CD4-positive, alpha-beta T cell (primary cell): ENCODE results near the gene G6PC3. TPM values are rescaled to one million over a fixed set of nuclear protein-coding genes. Genes with fewer than 3 reads are reported as not detected.
A peak's percentile ranks its signal among the peaks of the same experiment; 100 is the strongest.

Experiments used
- ATAC-seq: fragments of 200-7000 bp; cut with Tn5 transposase; one replicate; pipeline ENCODE4 v1.10.0; 2022; ENCODE audit warnings: mild to moderate bottlenecking; ENCODE audit not compliant: poor library complexity
- CTCF ChIA-PET: fragments of 350-600 bp; sonication (Branson Sonifier 250); formaldehyde crosslinking; loops from one replicate; lab custom pipeline; 2021; ENCODE audit warnings: antibody characterized with exemption, inconsistent platforms; lab: Charles Lee
- POLR2A ChIA-PET: fragments of 350-600 bp; sonication (Branson Sonifier 250); formaldehyde crosslinking; loops from one replicate; lab custom pipeline; 2021; ENCODE audit warnings: antibody characterized with exemption, inconsistent platforms; lab: Charles Lee
- DNase-seq, 14 experiments: peaks; one replicate each; pipeline ENCODE4 v3.0.0-alpha.2; 2013 to 2020; ENCODE audit warnings: mixed read lengths in 2 of 14
- H3K27ac ChIP-seq, 2 donors: one replicate each; pipeline versions ENCODE4 v1.5.1 to v1.7.0; 2013; ENCODE audit warnings: low read length in 2 of 2, low read depth in 1 of 2, mild to moderate bottlenecking in 1 of 2
- H3K27me3 ChIP-seq, 2 experiments: 1 replicate in 1 of 2; 2 replicates in 1 of 2; pipeline versions ENCODE4 v1.6.1 to v1.7.0; 2013; ENCODE audit warnings: low read length in 2 of 2, control low read depth in 1 of 2, mild to moderate bottlenecking in 1 of 2, moderate library complexity in 1 of 2; ENCODE audit not compliant: insufficient read depth in 2 of 2, control insufficient read depth in 1 of 2
- H3K36me3 ChIP-seq: one replicate; pipeline ENCODE4 v1.6.1; 2013; ENCODE audit warnings: low read length, control low read depth; ENCODE audit not compliant: insufficient read depth
- H3K4me1 ChIP-seq: one replicate; pipeline ENCODE4 v1.6.1; 2013; ENCODE audit warnings: low read length, control low read depth; ENCODE audit not compliant: insufficient read depth
- H3K4me3 ChIP-seq: one replicate; pipeline ENCODE4 v1.5.1; 2013; ENCODE audit warnings: mild to moderate bottlenecking, low read length, moderate library complexity
- H3K9me3 ChIP-seq, 2 experiments: 1 replicate in 1 of 2; 2 replicates in 1 of 2; pipeline versions ENCODE4 v1.6.1 to v1.7.0; 2013; ENCODE audit warnings: low read length in 2 of 2, mild to moderate bottlenecking in 2 of 2, control low read depth in 1 of 2, moderate library complexity in 1 of 2; ENCODE audit not compliant: control insufficient read depth in 1 of 2, insufficient read depth in 1 of 2
- H3K27ac Mint-ChIP-seq: one replicate; pipeline ENCODE4 v1.8.0; 2020; ENCODE audit warnings: mixed read lengths
- H3K27me3 Mint-ChIP-seq: one replicate; pipeline ENCODE4 v1.8.0; 2021; ENCODE audit warnings: mixed read lengths
- H3K36me3 Mint-ChIP-seq: one replicate; pipeline ENCODE4 v1.8.0; 2021; ENCODE audit warnings: low read depth, mixed read lengths
- H3K4me1 Mint-ChIP-seq: one replicate; pipeline ENCODE4 v1.8.0; 2021; ENCODE audit warnings: low read depth, mixed read lengths
- H3K4me3 Mint-ChIP-seq: one replicate; pipeline ENCODE4 v1.8.0; 2020; ENCODE audit warnings: mild to moderate bottlenecking, mixed read lengths
- H3K9me3 Mint-ChIP-seq: one replicate; pipeline ENCODE4 v1.8.0; 2020; ENCODE audit warnings: mixed read lengths
- intact Hi-C, 2 experiments: fragments of 100-400 bp; cut with DNase I in 1 of 2; cut with micrococcal nuclease in 1 of 2; formaldehyde crosslinking; loops; one replicate each; pipeline versions ENCODE4 v1.15.1 to v1.9.0; 2023 to 2025; cut with DNase I, micrococcal nuclease
- total RNA-seq, 174 experiments: library from RNA in 2 of 174; stranded (reverse) in 2 of 174; gene quantifications; one replicate each; pipeline ENCODE4 v1.2.3 and lab custom pipeline; 2021 to 2026
- TF ChIP-seq, protein P1 (sequence below): fragments of 200-600 bp; IDR thresholded peaks from one replicate; pipeline ENCODE4 v1.8.0; 2022; ENCODE audit warnings: antibody characterized with exemption, mild to moderate bottlenecking

The G6PC3 gene
- total RNA-seq, 2 experiments from 2014 or later: 5.6 to 5.8 TPM

DNA sequence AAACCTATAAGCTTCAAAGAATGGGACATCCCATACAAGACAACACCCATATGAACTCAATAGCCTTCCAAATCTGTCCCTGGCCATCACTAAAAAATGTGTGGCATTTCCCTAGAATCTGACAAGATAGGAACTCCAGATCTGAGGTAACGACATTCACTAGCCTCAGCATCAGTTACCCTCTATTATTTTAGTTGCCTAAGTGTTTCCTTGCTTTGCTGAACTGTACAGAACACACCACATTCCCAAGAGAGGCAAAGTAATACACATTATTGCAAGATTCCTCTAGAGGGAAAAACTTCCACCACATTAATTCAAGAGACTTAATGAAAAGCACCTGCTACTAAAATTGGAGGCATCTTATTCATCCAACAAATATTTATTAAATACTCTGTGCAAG lies 9.1 kb upstream of the G6PC3 start:
- Mint-ChIP-seq H3K36me3 (peaks cover 66% of the 10 kb centered on the region), H3K27me3 (no peaks in the 10 kb centered on the region), H3K4me1 (peaks cover 55% of the 10 kb centered on the region), H3K4me3 (no peak overlapping the region), H3K9me3 (no peaks in the 10 kb centered on the region), H3K27ac (no peak overlapping the region)
- Histone ChIP-seq H3K4me3 (no peak overlapping the region), H3K27ac (no peak overlapping the region), H3K36me3 (peaks cover 45% of the 10 kb centered on the region), H3K9me3 (no peaks in the 10 kb centered on the region), H3K27me3 (no peaks in the 10 kb centered on the region), H3K4me1 (peaks cover 22% of the 10 kb centered on the region)
- ChIA-PET CTCF (interaction anchor here (0.7 kb wide), 2 partner anchors 17 to 20 kb away, joined by 3 read pairs; no protein-coding TSS in a partner anchor), POLR2A (no interaction called here)
- intact Hi-C loops: no loop called here
- DNase-seq (no peak), ATAC-seq (no peak)
- TF ChIP-seq, protein P1, sequence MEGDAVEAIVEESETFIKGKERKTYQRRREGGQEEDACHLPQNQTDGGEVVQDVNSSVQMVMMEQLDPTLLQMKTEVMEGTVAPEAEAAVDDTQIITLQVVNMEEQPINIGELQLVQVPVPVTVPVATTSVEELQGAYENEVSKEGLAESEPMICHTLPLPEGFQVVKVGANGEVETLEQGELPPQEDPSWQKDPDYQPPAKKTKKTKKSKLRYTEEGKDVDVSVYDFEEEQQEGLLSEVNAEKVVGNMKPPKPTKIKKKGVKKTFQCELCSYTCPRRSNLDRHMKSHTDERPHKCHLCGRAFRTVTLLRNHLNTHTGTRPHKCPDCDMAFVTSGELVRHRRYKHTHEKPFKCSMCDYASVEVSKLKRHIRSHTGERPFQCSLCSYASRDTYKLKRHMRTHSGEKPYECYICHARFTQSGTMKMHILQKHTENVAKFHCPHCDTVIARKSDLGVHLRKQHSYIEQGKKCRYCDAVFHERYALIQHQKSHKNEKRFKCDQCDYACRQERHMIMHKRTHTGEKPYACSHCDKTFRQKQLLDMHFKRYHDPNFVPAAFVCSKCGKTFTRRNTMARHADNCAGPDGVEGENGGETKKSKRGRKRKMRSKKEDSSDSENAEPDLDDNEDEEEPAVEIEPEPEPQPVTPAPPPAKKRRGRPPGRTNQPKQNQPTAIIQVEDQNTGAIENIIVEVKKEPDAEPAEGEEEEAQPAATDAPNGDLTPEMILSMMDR: no peak

DNA sequence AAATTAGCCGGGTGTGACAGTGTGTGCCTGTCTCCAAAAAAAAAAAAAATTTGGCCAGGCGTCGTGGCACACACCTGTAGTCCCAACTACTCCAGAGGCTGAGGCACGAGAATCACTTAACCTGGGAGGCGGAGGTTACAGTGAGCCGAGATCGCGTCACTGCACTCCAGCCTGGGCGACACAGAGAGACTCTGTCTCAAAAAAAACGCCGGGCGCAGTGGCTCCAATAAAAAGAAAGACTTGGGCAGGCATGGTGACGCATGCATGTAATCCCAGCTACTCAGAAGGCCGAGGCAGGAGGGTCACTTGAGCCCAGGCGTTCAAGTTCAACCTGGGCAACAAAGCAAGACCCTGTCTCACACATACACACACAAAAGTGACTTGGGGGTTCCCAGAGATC lies 7.7 kb upstream of the G6PC3 start:
- H3K36me3 Mint-ChIP-seq: peaks cover 66% of the 10 kb centered on the region
- CTCF ChIA-PET: interaction anchor here (1.2 kb wide), 1 partner anchor 53 kb away, joined by 3 read pairs; no protein-coding TSS in a partner anchor
- intact Hi-C loops: no loop called here

DNA sequence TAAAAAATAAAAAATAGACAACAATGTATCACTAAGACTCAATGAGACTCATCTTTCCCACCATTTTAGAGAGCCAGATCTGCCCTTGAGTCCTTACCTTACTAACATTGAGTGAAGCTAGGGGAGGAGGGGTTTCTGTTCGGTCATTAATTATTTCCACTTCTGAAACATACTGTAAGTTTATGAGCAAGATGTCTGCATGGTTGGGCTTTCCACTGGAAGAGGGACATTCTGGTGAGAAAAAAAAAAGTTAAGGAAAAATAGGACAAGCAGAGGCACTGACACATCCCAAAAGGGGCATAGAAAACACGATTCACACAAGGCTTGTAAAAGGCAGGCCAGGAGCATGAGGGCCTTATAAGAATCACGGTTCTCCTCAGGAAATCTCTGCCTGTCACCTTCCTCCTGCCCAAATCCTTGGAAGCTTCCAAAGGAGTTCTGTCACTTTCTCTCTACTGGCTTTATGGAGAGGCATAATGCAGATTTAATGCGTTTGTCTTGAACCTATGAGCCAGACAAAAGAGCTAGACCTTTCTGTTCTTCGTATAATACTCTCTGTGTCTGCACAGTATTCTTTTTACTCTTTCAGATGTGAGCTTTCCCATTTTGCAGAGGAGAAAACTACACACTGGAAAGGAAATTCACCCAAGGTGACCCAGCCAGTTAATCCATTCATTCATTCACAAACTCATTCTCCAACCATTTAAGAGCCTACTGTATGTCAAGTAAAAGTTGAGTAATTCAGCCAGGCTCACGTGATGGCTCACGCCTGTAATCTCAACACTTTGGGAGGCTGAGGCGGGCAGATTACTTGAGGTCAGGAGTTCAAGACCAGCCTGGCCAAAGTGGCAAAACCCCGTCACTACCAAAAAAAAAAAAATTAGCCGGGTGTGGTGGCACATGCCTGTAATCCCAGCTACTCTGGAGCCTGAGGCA lies 6.6 kb upstream of the G6PC3 start:
- Mint-ChIP-seq H3K27me3 (no peaks in the 10 kb centered on the region), H3K4me3 (peak overlapping the region; percentile 71), H3K9me3 (no peaks in the 10 kb centered on the region), H3K27ac (peak overlapping the region; percentile 51), H3K36me3 (peaks cover 57% of the 10 kb centered on the region), H3K4me1 (peaks cover 69% of the 10 kb centered on the region)
- H3K4me1 ChIP-seq: peaks cover 33% of the 10 kb centered on the region
- TF ChIP-seq, protein P1: no peak
- H3K4me3 ChIP-seq: no peak overlapping the region
- no peaks in the 10 kb centered on the region for H3K9me3 ChIP-seq
- intact Hi-C loops: no loop called here
- H3K27ac ChIP-seq: no peak overlapping the region
- POLR2A ChIA-PET: interaction anchor here (0.7 to 0.9 kb wide), 2 partner anchors 8 to 103 kb away, joined by 4 to 5 read pairs; no protein-coding TSS in a partner anchor
- ATAC-seq: no peak
- H3K27me3 ChIP-seq: no peaks in the 10 kb centered on the region
- DNase-seq: no peak
- CTCF ChIA-PET: interaction anchor here (1.2 kb wide), 1 partner anchor 52 kb away, joined by 3 read pairs; no protein-coding TSS in a partner anchor
- peaks cover 35% of the 10 kb centered on the region for H3K36me3 ChIP-seq

More for the DNA sequence above, 7.7 kb upstream of the G6PC3 start:
- ATAC-seq (no peak), DNase-seq (no peak)
- peaks cover 44% of the 10 kb centered on the region for H3K36me3 ChIP-seq
- H3K9me3 ChIP-seq: no peaks in the 10 kb centered on the region
- Mint-ChIP-seq H3K4me3 (peak overlapping the region; percentile 71), H3K27me3 (no peaks in the 10 kb centered on the region), H3K27ac (no peak overlapping the region), H3K4me1 (peaks cover 66% of the 10 kb centered on the region), H3K9me3 (no peaks in the 10 kb centered on the region)
- POLR2A ChIA-PET: no interaction called here
- H3K4me3 ChIP-seq: no peak overlapping the region
- TF ChIP-seq, protein P1: no peak
- no peaks in the 10 kb centered on the region for H3K27me3 ChIP-seq
- no peak overlapping the region for H3K27ac ChIP-seq
- H3K4me1 ChIP-seq: peaks cover 33% of the 10 kb centered on the region
